WI38 (cell line): ENCODE results near the gene MAPT.

Source experiments
- H3K4me3 ChIP-seq: 2 replicates; pipeline ENCODE4 v1.5.1; 2011; ENCODE audit warnings: low read depth, mild to moderate bottlenecking, control low read depth, low read length
- TF ChIP-seq, protein P1 (sequence below): IDR thresholded peaks from 2 replicates; pipeline ENCODE4 v1.5.1; 2012; ENCODE audit warnings: low read depth, mild to moderate bottlenecking, control low read depth, low read length

MAPT gene

GRCh38 chr17:45889579-45889978 lies 4.8 kb upstream of the MAPT start:
- no peak overlapping the region for H3K4me3 ChIP-seq
- TF ChIP-seq, protein P1, sequence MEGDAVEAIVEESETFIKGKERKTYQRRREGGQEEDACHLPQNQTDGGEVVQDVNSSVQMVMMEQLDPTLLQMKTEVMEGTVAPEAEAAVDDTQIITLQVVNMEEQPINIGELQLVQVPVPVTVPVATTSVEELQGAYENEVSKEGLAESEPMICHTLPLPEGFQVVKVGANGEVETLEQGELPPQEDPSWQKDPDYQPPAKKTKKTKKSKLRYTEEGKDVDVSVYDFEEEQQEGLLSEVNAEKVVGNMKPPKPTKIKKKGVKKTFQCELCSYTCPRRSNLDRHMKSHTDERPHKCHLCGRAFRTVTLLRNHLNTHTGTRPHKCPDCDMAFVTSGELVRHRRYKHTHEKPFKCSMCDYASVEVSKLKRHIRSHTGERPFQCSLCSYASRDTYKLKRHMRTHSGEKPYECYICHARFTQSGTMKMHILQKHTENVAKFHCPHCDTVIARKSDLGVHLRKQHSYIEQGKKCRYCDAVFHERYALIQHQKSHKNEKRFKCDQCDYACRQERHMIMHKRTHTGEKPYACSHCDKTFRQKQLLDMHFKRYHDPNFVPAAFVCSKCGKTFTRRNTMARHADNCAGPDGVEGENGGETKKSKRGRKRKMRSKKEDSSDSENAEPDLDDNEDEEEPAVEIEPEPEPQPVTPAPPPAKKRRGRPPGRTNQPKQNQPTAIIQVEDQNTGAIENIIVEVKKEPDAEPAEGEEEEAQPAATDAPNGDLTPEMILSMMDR = no peak

DNA sequence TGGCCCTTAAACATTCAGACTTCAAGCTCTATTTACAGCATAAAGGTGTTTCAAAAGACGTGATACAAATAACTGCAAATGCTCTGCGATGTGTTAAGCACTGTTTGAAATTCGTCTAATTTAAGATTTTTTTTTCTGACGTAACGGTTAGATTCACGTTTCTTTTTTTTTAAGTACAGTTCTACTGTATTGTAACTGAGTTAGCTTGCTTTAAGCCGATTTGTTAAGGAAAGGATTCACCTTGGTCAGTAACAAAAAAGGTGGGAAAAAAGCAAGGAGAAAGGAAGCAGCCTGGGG lies 681 bp upstream of the MAPT start:
- H3K4me3 ChIP-seq = no peak overlapping the region; the same call in 1 of the 2 replicates
- TF ChIP-seq, protein P1 = no peak

- H3K4me3 ChIP-seq = no peak overlapping the region
- TF ChIP-seq, protein P1 = no peak
Measured at GRCh38 chr17:45895304-45895968, 1.1 kb downstream of the MAPT start.

GRCh38 chr17:45895969-45896785 lies 1.8 kb downstream of the MAPT start:
- H3K4me3 ChIP-seq = no peak overlapping the region
- TF ChIP-seq, protein P1 = no peak

GRCh38 chr17:45896803-45897693 lies 2.7 kb downstream of the MAPT start:
- H3K4me3 ChIP-seq = no peak overlapping the region
- TF ChIP-seq, protein P1 = no peak

- H3K4me3 ChIP-seq = no peak overlapping the region
- TF ChIP-seq, protein P1 = no peak
Measured at GRCh38 chr17:45900136-45900535, 5.8 kb downstream of the MAPT start.
